T1000 (cell line): Measurements from ENCODE around the gene FAM222A.

Experiments
- DNase-seq: peaks from one replicate; lab custom pipeline; 2025; ENCODE audit warnings: mixed read lengths; lab: John Stamatoyannopoulos, UW

FAM222A gene

GRCh38 chr12:109725321-109726105 is 11.9 kb downstream of the FAM222A start:
- DNase-seq = no peak

GRCh38 chr12:109726106-109726497 is 12.5 kb downstream of the FAM222A start:
- DNase-seq = no peak

- DNase-seq = no peak
Measured at GRCh38 chr12:109726511-109727038, 12.9 kb downstream of the FAM222A start.

GRCh38 chr12:109727039-109727723 is 13.6 kb downstream of the FAM222A start:
- no peak for DNase-seq

DNA sequence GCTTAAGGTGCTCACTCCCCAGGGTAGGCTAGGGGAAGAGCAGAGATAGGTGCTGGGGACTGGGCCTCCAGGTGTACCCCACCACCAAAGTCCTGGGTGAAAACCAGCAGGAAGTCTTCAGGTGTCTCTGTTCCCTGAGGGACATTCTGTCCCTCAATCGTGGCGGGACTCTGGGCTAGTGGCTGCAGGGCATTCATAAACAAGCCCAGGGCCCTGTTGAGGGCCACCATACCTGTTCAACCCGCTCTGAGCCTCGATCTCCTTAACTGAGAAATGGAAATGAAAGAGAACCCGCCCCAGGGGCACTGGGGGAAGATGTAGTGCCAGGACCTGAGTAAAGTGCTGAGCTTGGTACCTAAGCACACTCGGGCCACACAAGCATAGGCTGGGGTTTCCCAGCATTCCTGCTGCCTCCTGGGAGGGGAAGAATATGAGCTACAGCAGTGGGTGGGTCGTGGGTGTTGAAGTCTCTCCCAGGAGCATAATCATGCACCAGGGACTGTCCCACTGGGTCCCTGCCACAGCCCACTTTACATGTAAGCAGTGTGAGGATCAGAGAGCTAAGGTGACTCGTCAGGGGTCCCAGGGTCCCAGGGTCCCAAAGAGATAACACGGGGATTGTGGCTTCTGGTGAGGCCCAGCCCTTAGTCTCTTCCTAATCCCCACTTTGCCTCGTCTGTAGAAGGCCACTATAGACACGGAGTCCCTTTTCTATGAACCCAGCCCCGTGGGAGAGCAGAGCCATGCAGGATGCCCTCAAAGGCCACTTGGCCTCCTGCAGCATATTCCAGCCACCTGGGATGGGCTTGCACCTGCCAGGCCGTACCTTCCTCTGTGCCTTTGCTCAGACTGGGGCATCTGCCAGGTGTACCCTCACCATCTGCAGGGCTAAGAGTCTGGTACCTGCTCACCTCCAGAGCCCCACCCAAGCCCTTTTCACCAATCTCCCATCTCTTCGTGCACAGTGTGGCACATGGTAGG is 14.4 kb downstream of the FAM222A start:
- no peak for DNase-seq

DNA sequence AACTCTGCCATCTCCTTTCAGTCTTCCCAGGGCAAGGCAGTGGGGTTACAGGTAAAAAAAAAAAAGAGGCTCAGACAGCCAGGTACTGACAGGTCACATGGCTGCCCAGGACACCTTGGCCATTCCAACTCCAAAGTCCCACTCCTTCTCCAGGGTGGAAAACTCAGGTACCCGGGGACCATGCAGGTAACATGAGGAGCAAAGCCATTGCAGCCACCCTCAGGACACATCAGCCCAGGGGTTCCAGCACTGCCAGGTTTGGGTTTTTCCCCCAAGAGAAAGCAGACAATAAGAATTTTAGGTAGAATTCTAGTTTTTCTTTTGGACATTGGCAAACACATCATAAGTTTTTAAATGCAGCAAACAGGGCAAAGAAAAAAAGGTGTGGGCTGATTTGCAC is 15.3 kb downstream of the FAM222A start:
- DNase-seq = no peak

GRCh38 chr12:109729371-109729781 is 15.8 kb downstream of the FAM222A start:
- no peak for DNase-seq

GRCh38 chr12:109729801-109730200 is 16.2 kb downstream of the FAM222A start:
- DNase-seq = no peak

- no peak for DNase-seq
Measured at GRCh38 chr12:109730306-109731145, 16.9 kb downstream of the FAM222A start.

- no peak for DNase-seq
Measured at GRCh38 chr12:109731231-109731731, 17.7 kb downstream of the FAM222A start.

GRCh38 chr12:109731806-109732205 is 18.2 kb downstream of the FAM222A start:
- DNase-seq = no peak

DNA sequence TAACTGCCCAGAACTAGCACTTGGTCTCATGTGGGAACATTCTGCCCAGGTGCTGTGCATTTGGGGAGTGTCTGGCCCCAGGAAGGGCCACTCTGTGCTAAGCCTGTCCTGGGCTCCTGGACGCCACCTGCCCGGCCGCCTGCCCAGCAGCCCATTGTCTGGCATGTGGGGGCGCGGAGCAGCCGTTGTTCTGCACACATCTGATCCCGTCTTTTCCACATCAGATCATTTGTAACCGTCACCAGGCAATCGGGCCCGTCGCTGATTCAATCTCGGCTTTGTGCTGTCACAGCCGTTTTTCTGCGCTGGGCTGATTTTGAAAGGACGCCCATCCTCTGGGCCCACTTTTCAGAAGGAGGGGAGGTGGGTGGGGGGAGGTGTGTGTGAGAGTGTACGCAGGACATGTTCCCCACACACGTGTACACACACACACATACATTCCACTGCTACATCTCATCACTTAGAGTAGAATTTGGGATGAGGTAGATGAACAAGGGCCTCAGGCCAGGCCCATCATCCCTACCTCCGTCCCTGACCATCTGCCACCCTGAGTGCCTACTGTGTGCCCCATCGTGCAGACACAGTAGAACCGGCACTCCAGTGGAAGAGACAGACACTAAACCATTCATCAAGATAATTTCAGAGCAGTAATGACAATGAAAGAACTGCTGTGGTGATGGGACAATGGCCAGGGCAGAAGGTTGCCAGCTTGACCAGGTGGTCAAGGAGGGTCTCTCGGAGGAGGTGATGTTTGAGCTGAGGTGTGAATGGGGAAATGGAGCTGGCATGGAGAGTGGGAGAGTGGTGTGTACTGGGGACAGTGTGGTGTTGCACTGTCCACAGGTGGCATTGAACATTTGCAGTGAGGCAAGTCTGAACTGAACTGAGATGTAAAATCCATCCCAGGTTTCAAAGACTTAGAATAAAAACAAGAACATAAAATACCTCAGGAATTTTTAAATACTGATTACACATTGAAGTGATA is 19.0 kb downstream of the FAM222A start:
- DNase-seq = no peak

DNA sequence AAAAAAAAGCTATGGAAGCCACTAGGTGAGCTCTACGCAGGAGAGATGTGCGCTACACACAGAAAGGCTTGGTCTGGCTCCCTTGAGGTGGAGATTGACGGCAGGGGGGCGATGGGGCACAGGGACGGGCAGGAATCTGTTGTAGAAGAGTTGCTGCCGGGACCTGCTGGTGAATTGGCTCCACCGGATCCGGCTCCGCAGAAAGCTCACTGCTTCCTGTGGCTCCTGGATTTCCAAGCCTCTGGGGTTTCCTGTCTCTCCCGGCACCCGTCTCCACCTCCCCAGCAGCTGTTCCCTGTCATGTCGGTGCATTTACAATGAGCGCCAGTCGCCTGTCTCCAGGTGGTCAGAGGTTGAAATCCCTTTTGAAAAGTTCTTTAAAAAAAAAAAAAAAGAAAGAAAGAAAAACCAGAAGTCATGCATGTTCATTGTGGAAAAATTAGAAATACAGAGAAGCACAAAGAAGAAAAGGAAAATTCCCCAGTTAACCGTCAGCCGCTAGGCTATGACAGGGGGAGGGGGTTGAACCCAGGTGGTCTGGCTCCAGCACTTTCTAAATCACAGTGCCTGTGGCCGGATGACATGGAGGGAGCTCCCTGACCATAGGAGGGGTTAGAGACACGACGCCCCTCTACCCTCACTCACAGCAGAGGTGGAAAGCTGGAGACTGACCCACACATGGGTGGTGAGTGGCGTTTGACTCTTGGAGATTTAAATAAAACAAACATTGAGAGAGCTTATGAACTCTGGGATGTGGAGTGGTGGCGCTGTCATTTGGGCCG is 20.8 kb downstream of the FAM222A start:
- DNase-seq = no peak

GRCh38 chr12:109735051-109735521 is 21.5 kb downstream of the FAM222A start:
- no peak for DNase-seq

DNA sequence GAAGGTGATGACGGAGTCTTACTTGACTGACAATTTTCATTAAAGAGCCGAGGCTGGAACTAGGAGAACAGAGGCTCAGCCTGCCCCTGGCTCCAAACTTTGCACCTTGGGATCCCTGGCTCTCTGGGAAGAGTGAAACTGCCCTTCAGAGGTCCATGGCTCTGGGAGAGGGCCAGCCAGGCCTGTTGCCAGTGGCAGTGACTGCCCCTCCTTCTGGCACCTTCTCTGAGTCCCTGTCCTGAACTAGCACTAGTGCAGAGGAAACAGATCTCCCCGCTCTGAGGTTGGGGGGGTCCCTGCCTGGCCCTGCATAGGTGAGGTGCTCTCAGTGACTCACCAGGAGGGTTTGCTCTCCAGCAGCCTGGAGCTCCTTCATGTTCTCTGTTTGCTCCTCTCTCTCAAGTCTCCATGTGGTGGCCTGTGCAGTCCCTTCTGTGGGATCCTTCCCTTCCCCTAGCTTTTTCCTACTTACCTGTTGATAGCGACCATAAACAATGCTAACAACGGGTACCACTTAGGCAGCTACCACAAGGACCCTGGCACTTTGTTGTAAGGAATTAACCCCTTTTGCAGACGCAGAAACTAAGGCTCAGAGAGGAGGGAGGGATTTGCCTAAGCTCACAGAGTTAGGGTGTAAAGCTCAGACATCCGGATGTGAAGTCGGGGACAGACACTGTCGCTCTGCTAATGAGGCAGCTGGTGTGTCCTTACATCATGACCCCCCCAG is 22.4 kb downstream of the FAM222A start:
- DNase-seq = no peak

- no peak for DNase-seq
Measured at GRCh38 chr12:109736552-109737108, 23.0 kb downstream of the FAM222A start.

GRCh38 chr12:109737126-109737525 is 23.5 kb downstream of the FAM222A start:
- no peak for DNase-seq

DNA sequence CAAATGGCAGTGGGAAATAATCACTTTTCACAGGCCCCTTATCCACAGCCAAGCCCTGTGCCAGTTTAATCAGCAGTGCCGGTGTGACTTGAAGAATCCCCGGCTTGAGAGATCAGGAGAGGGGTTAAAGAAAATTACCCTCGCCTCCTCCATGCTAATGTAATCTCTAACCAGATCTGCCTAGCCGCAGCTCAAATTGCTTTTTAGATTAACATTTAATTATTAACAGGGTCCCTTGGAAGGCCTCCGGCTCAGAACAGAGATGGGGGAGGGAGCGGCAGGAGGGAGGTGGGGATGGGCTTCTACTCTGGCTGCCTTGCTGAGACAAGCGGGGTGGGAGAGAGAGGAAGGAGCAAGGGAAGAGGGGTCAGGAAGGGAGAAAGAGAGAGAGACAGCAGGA is 24.0 kb downstream of the FAM222A start:
- no peak for DNase-seq
